Cardiac septum (tissue), 1 donor: Measurements from ENCODE around the gene PIK3C2B. TPM values are rescaled to one million over a fixed set of nuclear protein-coding genes. Genes with fewer than 3 reads are reported as not detected.
A peak's percentile ranks its signal among the peaks of the same experiment; 100 is the strongest.

Experiments used
- DNase-seq: peaks from one replicate; pipeline ENCODE4 v3.0.0-alpha.2; 2020; ENCODE audit warnings: low spot score
- intact Hi-C: fragments of 100-400 bp; cut with DNase I; formaldehyde crosslinking; loops from one replicate; pipeline ENCODE4 v1.14.0; 2022
- total RNA-seq: library from RNA; stranded (reverse); fragmentation: NEBNext Ultra II Directional; extraction: Animal tissue kit (Norgen Biotek cat#: 25700); gene quantifications from one replicate; pipeline ENCODE4 v1.2.1, GENCODE V29; 2021
- donor health status: DM: no; HTN: no; CAD: no.

PIK3C2B gene
- total RNA-seq, 1 donor from 2014 or later, result 28.8 TPM

- intact Hi-C loops, result loop anchor here (1.0 to 2.0 kb wide), 2 partner anchors 15 to 29 kb away; partner anchors contain the start of gene PIK3C2B
- no peak for DNase-seq
These were observed 28.8 kb downstream of the PIK3C2B start for GRCh38 chr1:204465546-204466415.

GRCh38 chr1:204464701-204465100 lies 29.9 kb downstream of the PIK3C2B start:
- DNase-seq, result no peak
- intact Hi-C loops, result no loop called here

GRCh38 chr1:204464187-204464631 lies 30.4 kb downstream of the PIK3C2B start:
- DNase-seq, result no peak
- intact Hi-C loops, result no loop called here

DNA sequence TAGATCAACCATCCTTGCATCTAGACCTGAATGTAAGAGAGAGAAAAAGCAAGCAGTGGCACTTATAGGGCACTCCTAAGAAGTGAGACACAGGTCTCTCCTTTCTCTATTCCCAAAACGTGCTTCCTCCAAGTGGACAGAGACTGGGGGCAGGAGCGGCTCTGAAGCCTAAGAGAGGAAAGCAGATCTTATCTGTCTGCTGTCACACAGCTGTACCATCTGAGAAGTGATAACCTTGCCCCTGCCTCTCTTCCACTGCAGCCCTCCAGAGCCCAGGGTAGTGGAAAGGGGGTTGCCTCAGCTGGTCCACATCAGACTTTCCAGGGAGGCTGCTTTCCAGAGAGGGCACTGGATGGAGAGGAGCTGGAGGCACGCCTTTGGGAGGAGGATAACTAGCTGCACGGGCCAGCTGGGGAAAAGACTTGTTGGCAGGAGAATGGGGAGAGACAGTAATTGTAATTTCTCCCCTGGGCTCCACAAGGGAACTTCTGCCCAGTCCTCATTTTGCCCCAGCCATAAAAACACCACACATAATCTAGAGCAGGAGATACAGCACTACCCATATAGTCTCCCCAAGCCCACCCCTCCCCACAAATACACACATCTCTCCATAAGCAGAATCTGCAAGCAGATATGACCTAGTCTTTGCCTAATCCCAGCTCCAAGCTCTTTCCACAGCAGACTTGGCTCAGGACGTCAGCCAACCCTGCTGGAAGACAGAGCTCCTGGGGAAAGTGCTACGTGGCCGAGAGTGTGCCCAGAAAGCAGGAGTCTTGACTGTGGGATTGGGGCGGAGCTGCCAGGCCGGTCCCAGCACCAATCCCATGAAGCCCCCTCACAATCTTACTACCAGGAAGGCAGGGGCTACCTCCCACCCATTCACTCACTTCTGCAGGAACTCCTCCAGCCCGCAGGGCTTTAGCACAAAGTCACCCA lies 31.2 kb downstream of the PIK3C2B start:
- intact Hi-C loops, result no loop called here
- DNase-seq, result no peak

- intact Hi-C loops, result no loop called here
- no peak for DNase-seq
These were observed 32.4 kb downstream of the PIK3C2B start for GRCh38 chr1:204462229-204462561.

GRCh38 chr1:204461331-204462228 lies 33.0 kb downstream of the PIK3C2B start:
- intact Hi-C loops, result no loop called here
- DNase-seq, result no peak

DNA sequence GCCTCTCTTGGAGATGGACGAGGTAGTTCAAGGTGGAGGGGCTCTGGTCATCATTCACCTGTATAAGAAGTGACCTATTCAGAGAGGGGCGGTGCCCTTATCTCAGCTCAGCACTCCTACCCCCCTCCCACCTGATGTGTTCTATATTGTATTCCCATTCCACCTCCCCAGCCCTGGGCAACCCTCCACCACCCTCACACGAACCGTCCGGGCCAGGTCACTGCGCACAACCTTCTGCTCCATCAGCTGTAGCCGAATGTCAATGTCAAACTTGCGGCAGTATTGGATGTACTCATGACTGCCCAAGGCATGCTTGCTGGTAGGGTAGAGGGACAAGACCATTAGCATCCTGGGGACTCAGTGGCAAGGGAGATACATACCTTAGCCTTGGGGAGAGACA lies 34.3 kb downstream of the PIK3C2B start:
- DNase-seq, result no peak
- intact Hi-C loops, result no loop called here

DNA sequence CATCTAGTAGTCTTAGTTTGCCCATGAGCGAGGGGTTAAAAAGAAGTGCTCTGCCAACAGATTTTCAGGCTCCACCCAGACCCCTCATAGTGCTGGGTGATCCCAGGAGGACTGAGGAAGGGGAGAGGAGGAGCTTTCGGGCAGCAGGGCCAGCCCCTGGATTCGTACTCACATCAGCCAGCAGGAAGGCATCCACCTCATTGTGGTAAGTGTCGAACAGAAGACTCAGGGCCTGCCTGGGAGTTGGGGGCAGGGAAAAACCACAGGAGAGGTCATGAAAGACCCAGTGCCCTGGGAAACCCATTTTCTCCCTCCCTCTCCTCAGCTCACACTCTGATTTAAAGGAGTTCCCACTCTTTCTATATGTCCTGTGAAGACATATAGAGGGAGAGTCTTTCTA lies 34.9 kb downstream of the PIK3C2B start:
- intact Hi-C loops, result no loop called here

DNA sequence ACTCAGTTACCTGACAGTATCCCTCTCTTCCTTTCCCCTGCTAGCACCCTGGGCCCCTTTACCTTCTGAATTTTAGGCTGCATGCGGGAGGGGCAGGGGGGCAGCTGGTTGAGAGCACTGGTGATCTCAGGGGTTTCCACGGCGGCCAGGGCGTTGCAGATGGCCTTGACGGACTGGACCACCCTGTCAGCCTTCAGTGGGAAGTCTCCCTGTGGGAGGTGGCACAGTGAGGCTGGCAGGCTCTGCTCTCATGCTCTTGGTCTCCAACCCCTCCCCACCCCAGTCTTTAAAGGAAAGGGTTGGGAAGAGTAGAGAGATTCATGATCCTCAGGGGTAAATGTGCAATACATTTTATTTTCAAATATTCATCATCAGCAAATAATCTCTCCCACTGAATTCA lies 36.9 kb downstream of the PIK3C2B start:
- DNase-seq, result no peak
- intact Hi-C loops, result no loop called here

More for the DNA sequence above, 34.9 kb downstream of the PIK3C2B start:
- DNase-seq, result no peak

DNA sequence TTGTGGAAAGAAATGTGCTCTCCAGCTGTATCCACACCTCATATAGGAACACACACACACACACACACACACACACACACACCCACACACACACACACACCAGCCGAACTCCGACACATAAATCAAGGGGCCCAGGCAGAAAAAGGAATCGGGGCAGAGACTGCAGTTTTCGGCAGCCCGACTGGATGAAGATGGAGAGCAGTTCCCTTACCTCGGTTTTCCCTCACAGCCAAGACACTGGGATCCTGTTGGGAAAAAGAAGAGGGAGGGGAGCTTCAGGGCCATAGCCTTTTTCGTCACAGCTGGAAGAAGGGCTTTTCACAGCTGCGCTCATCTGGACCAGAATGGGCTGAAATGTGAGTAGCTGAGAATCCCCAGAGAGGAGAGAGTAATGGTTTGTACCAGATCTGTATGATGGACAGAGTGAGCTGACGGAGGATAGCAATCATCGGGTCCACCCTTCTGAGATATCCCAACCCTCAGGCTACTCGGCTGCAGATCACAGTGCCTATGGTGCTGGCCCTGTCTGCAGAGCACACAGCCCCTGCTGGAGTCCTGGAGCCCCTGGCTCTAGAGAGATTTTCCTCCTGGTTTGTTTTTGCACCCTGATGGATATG lies 37.7 kb downstream of the PIK3C2B start:
- DNase-seq, result no peak
- intact Hi-C loops, result no loop called here

GRCh38 chr1:204455831-204456145 lies 38.8 kb downstream of the PIK3C2B start:
- intact Hi-C loops, result no loop called here
- DNase-seq, result no peak

GRCh38 chr1:204455063-204455830 lies 39.4 kb downstream of the PIK3C2B start:
- intact Hi-C loops, result no loop called here

GRCh38 chr1:204454476-204454875 lies 40.1 kb downstream of the PIK3C2B start:
- intact Hi-C loops, result no loop called here
- no peak for DNase-seq

More at GRCh38 chr1:204455063-204455830, 39.4 kb downstream of the PIK3C2B start:
- no peak for DNase-seq

- intact Hi-C loops, result no loop called here
- DNase-seq, result no peak
These were observed 41.3 kb downstream of the PIK3C2B start for GRCh38 chr1:204453141-204453772.

GRCh38 chr1:204451352-204452124 lies 43.1 kb downstream of the PIK3C2B start:
- intact Hi-C loops, result loop anchor here (2.0 kb wide), 1 partner anchor 15 kb away; no protein-coding TSS in a partner anchor

DNA sequence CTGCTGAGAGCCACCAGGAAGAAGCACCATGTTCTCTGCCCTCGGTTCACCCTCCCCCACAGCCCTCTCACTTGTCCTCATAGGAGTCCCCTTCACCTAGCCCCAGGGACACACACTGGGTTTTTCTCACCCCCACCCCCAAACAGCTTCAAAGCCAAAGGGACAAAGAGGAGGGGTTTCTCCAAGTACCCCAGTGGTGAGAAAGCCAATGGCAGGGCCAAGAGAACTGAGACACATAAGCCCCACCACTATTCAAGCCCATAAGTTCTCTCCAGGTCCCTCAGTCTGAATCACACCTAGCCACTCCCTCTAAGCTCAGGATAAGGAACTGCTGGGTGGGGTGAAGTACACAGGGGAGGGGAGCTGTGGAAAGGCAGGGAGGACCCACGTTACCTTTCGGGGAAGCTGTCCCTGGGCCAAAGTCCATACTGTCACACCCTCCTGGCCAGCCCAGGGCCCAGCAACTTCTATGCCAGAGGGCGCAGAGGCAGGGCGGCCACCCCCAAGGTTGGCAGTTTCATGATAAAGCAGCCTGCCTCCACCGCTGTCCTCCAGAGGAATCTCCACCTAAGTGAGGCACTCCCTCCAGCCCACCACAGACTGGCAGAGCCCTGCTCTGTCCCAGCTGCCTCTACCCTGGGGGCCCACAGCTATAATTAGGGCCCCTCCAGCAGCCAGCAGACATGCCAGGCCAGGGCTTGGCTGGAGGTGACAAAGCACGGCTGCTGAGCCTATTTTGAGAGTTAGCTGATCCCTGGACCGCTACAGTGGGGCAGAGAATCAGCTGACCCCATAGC lies 43.9 kb downstream of the PIK3C2B start:
- intact Hi-C loops, result loop anchor here (2.0 kb wide), 1 partner anchor 16 kb away; no protein-coding TSS in a partner anchor
- peak; percentile 83 for DNase-seq

More at GRCh38 chr1:204451352-204452124, 43.1 kb downstream of the PIK3C2B start:
- DNase-seq, result no peak
